Retinal pigment epithelial cell (primary cell): ENCODE data around the gene FAM222B.

ENCODE experiments used
- DNase-seq: peaks from one replicate; pipeline ENCODE4 v3.0.0-alpha.2; 2010; ENCODE audit warnings: low read depth
- H3K4me3 ChIP-seq: 2 replicates; pipeline ENCODE4 v1.5.1; 2011; ENCODE audit warnings: mild to moderate bottlenecking, low read length, control low read depth, moderate library complexity
- TF ChIP-seq, protein P1 (sequence below): conservative IDR thresholded peaks from 2 replicates; pipeline ENCODE4 v1.5.1; 2011; ENCODE audit warnings: low read depth, low read length, control low read depth, inconsistent platforms

The FAM222B gene

GRCh38 chr17:28774206-28774605, 68.4 kb downstream of the FAM222B start:
- no peak for DNase-seq
- TF ChIP-seq, protein P1, sequence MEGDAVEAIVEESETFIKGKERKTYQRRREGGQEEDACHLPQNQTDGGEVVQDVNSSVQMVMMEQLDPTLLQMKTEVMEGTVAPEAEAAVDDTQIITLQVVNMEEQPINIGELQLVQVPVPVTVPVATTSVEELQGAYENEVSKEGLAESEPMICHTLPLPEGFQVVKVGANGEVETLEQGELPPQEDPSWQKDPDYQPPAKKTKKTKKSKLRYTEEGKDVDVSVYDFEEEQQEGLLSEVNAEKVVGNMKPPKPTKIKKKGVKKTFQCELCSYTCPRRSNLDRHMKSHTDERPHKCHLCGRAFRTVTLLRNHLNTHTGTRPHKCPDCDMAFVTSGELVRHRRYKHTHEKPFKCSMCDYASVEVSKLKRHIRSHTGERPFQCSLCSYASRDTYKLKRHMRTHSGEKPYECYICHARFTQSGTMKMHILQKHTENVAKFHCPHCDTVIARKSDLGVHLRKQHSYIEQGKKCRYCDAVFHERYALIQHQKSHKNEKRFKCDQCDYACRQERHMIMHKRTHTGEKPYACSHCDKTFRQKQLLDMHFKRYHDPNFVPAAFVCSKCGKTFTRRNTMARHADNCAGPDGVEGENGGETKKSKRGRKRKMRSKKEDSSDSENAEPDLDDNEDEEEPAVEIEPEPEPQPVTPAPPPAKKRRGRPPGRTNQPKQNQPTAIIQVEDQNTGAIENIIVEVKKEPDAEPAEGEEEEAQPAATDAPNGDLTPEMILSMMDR: no peak

GRCh38 chr17:28773736-28774135, 68.9 kb downstream of the FAM222B start:
- H3K4me3 ChIP-seq: no peak overlapping the region
- TF ChIP-seq, protein P1: no peak
- DNase-seq: no peak

More at GRCh38 chr17:28774206-28774605, 68.4 kb downstream of the FAM222B start:
- no peak overlapping the region for H3K4me3 ChIP-seq

DNA sequence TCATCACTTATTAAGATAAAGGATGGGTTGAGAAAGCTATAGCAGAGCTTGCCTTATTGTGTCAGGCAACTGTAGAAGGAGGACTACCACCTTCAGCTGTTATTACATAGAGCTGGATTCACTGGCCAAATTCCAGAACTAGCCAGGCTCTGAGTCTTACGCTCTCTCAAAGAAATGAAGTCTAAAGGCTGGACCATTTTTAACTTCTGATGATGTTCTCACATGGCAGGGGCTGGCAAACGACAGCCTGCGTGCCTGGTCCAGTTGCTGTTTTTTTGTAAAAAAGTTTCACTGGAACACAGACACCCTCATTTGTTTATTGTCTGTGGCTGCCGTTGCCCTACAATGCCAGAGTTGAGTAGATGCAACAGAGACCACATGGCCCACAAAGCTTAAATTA, 77.6 kb downstream of the FAM222B start:
- H3K4me3 ChIP-seq: no peak overlapping the region
- no peak for DNase-seq
- TF ChIP-seq, protein P1: no peak

- DNase-seq: no peak
- H3K4me3 ChIP-seq: no peak overlapping the region
- TF ChIP-seq, protein P1: peak; percentile 87
Measured at GRCh38 chr17:28763804-28764266, 78.8 kb downstream of the FAM222B start.

DNA sequence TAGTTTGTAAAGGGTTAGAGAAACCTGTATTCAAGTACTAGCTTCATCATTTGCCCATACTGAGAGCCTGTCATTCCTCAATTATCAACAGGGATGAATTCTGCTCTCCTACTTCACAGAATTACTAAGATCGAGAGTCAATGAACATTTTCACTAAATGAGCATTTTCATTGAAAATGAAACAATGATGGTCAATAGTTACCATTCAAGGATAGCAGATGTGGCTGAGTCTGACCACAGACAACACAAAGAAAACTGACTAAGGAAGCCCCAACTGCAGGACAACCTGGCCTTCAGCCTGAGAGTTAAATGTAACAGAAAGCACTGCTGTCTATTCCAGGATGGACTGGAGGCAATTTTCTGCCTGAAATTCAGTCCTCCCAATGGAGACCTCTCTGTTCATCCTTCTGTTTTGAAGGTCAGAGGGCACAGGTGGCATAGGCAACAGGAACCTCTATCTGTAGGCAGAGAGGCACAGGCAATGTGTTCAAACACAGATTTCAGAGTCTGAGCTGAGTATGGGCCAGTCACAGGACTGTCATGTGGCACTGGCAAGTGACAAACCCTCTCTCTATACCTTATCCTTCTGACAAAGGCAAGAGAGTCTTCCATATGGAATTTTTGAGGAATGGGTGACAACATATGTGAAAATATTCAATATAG, 79.3 kb downstream of the FAM222B start:
- no peak overlapping the region for H3K4me3 ChIP-seq
- DNase-seq: no peak
- TF ChIP-seq, protein P1: no peak

DNA sequence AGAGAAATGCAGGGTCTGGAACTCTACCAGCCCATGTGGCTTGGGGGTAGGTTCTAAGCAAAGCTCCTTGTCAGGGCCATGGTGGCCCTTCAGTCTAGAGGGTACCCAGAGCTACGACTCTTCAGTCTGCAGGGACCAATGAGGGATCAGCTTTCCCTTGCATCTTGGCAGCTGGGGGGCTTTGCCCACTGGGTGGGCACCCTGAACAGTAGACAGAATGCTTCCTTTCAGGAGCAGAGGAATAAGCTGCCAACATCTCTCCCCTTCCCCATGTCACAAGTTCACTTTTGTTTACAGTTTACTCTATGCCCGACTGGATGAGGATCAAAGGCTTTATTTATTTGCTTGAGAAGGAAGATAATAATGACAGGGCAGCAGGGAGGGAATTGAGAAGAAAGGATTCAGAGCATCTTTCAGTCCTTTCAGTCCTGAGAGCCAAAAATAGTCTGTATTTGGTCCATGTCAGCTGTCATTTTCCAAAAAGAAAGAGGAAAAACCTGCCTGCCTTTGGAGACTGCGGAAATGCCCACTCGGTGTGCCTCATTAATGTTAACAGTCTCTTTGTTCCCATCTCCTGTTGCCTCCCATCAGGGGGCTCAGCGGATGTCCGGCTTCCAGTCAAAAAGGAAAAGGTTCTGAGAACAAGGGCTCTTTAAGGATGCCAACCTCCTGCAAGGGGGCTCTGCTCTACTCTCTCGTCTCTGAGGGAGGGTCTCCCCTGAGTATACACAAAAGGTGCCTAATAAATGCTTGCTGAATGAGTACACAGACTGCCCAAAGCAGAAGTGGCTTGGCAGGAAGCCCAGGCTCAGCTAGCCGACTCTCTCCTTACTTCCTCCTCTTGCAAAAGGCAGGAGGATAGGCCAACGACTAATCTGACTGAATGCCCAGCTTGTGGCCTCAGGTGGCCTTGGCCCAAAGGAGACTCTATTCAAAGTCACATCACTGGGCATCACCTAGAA, 81.7 kb downstream of the FAM222B start:
- TF ChIP-seq, protein P1: no peak
- DNase-seq: no peak
- H3K4me3 ChIP-seq: no peak overlapping the region
